Stomach (tissue), 9 donors: ENCODE measurements around the gene CDIPT. TPM values are rescaled to one million over a fixed set of nuclear protein-coding genes. Genes with fewer than 3 reads are reported as not detected.

Source experiments
- DNase-seq, 2 donors: peaks; one replicate each; pipeline versions ENCODE4 v3.0.0 to v3.0.0-alpha.2; 2013 to 2019
- H3K27ac ChIP-seq, 5 donors: fragments of 200-600 bp in 4 of 5; sonication (generic) in 4 of 5; one replicate each; pipeline ENCODE4 v1.5.1; 2013 to 2019; ENCODE audit warnings: mild to moderate bottlenecking in 1 of 5, moderate library complexity in 1 of 5
- H3K27me3 ChIP-seq, 3 donors: fragments of 200-600 bp; sonication (generic); one replicate each; pipeline ENCODE4 v1.5.1; 2017 to 2019; ENCODE audit warnings: mixed run types in 1 of 3
- H3K36me3 ChIP-seq, 4 donors: fragments of 200-600 bp; sonication (generic); 1 replicate in 3 of 4; 2 replicates in 1 of 4; pipeline ENCODE4 v1.5.1; 2016 to 2019
- H3K4me1 ChIP-seq, 4 donors: fragments of 200-600 bp; sonication (generic); one replicate each; pipeline ENCODE4 v1.5.1; 2016 to 2019
- H3K4me3 ChIP-seq, 4 donors: fragments of 200-600 bp; sonication (generic) in 3 of 4; one replicate each; pipeline ENCODE4 v1.5.1; 2016 to 2019; ENCODE audit warnings: mild to moderate bottlenecking in 1 of 4
- H3K9me3 ChIP-seq, 4 donors: fragments of 200-600 bp; sonication (generic); one replicate each; pipeline ENCODE4 v1.5.1; 2016 to 2019
- CTCF ChIP-seq, 7 experiments: fragments of 450-650 bp in 4 of 7; fragments of 200-600 bp in 3 of 7; sonication (generic) in 3 of 7; IDR thresholded peaks; one replicate each; pipeline ENCODE4 v1.5.1; 2016 to 2019; ENCODE audit warnings: antibody characterized with exemption in 7 of 7, control low read depth in 2 of 7, mild to moderate bottlenecking in 1 of 7
- EP300 ChIP-seq: sonication (generic); formaldehyde crosslinking; IDR thresholded peaks from one replicate; pipeline ENCODE4 v1.6.1; 2017; ENCODE audit warnings: antibody characterized with exemption
- POLR2A ChIP-seq, 4 donors: fragments of 450-650 bp; IDR thresholded peaks; one replicate each; pipeline ENCODE4 v1.6.1; 2016; ENCODE audit warnings: antibody characterized with exemption in 4 of 4, control low read depth in 2 of 4, mild to moderate bottlenecking in 1 of 4, moderate library complexity in 1 of 4
- POLR2AphosphoS5 ChIP-seq, 3 donors: sonication (generic); formaldehyde crosslinking; IDR thresholded peaks; one replicate each; pipeline ENCODE4 v1.6.1; 2016; ENCODE audit warnings: antibody characterized with exemption in 3 of 3
- WGBS, 5 donors: extraction: QIAGEN DNeasy Blood & Tissue Kit in 3 of 5; methylation state at CpG; one replicate each; pipeline versions ENCODE4 v1.1.5 to v1.1.7; 2013 to 2018; 5-methylcytosine and 5-hydroxymethylcytosine counted together
- intact Hi-C: fragments of 100-400 bp; cut with DNase I; formaldehyde crosslinking; loops from one replicate; pipeline ENCODE4 v1.15.1; 2023; ENCODE audit warnings: low total_unique reads
- polyA plus RNA-seq, 3 donors: library from polyadenylated mRNA; stranded (reverse); fragments of 200-250 nt; gene quantifications; one replicate each; pipeline ENCODE4 v1.2.3, GENCODE V29; 2013
- total RNA-seq, 5 donors: library from RNA; depleted of rRNA; stranded (reverse); fragments of >200 nt; gene quantifications; one replicate each; pipeline versions ENCODE4 v1.1.0 to v1.2.3, GENCODE V29; 2014 to 2016
- donor health status: healthy with polysubstance abuse.
- donor health status: Bipolar disorder and iron deficiency.
- donor health status: healthy.

CDIPT gene
- total and polyA plus RNA-seq, 8 donors: 2.3 to 91.5 (median 54.2) TPM

GRCh38 chr16:29863669-29863984 lies 601 bp upstream of the CDIPT start:
- peaks cover 20 to 28% (median 26%) of the 10 kb centered on the region in 4 donors for H3K36me3 ChIP-seq
- TF ChIP-seq POLR2AphosphoS5 (IDR thresholded peaks at IDR 0.05): no peak
- TF ChIP-seq EP300: no peak
- no peak for TF ChIP-seq POLR2A (IDR thresholded peaks at IDR 0.05)
- TF ChIP-seq CTCF (IDR thresholded peaks at IDR 0.05): no peak
- peak overlapping the region; percentile 94 to 99 (median 98) for H3K4me3 ChIP-seq
- 33 to 52% (median 36%) methylated on average over 11 to 16 of the region's 16 CpGs for WGBS, 5 donors
- DNase-seq: no peak
- H3K4me1 ChIP-seq: peaks cover 15 to 42% (median 34%) of the 10 kb centered on the region in 4 donors
- peak overlapping the region; percentile 85 to 96 (median 92) for H3K27ac ChIP-seq
- no peaks in the 10 kb centered on the region for H3K27me3 ChIP-seq
- no peaks in the 10 kb centered on the region for H3K9me3 ChIP-seq
- intact Hi-C loops: loop anchor here (10.0 kb wide), 1 partner anchor 161 kb away; the partner anchor contains the start of gene C16orf92

- intact Hi-C loops: loop anchor here (10.0 kb wide), 1 partner anchor 162 kb away; the partner anchor contains the start of gene C16orf92
- 1 to 2% (median 2%) methylated on average over 14 to 27 of the region's 27 CpGs for WGBS, 5 donors
- peak overlapping the region; percentile 94 to 99 (median 98) for H3K4me3 ChIP-seq
- peak overlapping the region; percentile 85 to 96 (median 92) for H3K27ac ChIP-seq
- peaks cover 15 to 46% (median 37%) of the 10 kb centered on the region in 4 donors for H3K4me1 ChIP-seq
- H3K27me3 ChIP-seq: no peaks in the 10 kb centered on the region
- H3K36me3 ChIP-seq: peaks cover 23 to 38% (median 31%) of the 10 kb centered on the region in 4 donors
- peak; percentile 34 to 62 for DNase-seq
- peak in 1 of 7 experiments; percentile 6 for TF ChIP-seq CTCF (IDR thresholded peaks at IDR 0.05)
- TF ChIP-seq POLR2AphosphoS5 (IDR thresholded peaks at IDR 0.05): no peak
- H3K9me3 ChIP-seq: no peaks in the 10 kb centered on the region
These were observed 593 bp downstream of the CDIPT start for GRCh38 chr16:29862383-29862883.

- no peaks in the 10 kb centered on the region for H3K9me3 ChIP-seq
- peaks cover 23 to 38% (median 31%) of the 10 kb centered on the region in 4 donors for H3K36me3 ChIP-seq
- TF ChIP-seq EP300 (no peak), POLR2AphosphoS5 (IDR thresholded peaks at IDR 0.05) (peak in 1 of 3 donors; percentile 11), POLR2A (IDR thresholded peaks at IDR 0.05) (no peak)
- H3K4me3 ChIP-seq: peak overlapping the region in 1 of 4 donors; percentile 99
- intact Hi-C loops: loop anchor here (10.0 kb wide), 1 partner anchor 165 kb away; the partner anchor contains the start of gene C16orf92
- peak overlapping the region in 2 of 5 donors; percentile 1 to 16 for H3K27ac ChIP-seq
- peaks cover 18 to 66% (median 53%) of the 10 kb centered on the region in 4 donors for H3K4me1 ChIP-seq
- WGBS, 5 donors: 47 to 76% (median 59%) methylated on average over 7 to 9 of the region's 9 CpGs
- no peaks in the 10 kb centered on the region for H3K27me3 ChIP-seq
- DNase-seq: peak in 1 of 2 donors; percentile 32
These were observed 2.8 kb downstream of the CDIPT start for GRCh38 chr16:29860218-29860617.

GRCh38 chr16:29858974-29859373 lies 4.1 kb downstream of the CDIPT start:
- intact Hi-C loops: loop anchor here (5.0 kb wide), 1 partner anchor 52 kb away; the partner anchor contains the start of gene MAZ
- Histone ChIP-seq H3K36me3 (peaks cover 23 to 38% (median 31%) of the 10 kb centered on the region in 4 donors), H3K27me3 (no peaks in the 10 kb centered on the region), H3K4me3 (no peak overlapping the region), H3K4me1 (peaks cover 21 to 71% (median 54%) of the 10 kb centered on the region in 4 donors), H3K27ac (no peak overlapping the region), H3K9me3 (no peaks in the 10 kb centered on the region)
- WGBS, 5 donors: 74 to 88% (median 76%) methylated on average over 10 to 19 of the region's 19 CpGs
- no peak for TF ChIP-seq POLR2A (IDR thresholded peaks at IDR 0.05)
- DNase-seq: no peak

GRCh38 chr16:29858149-29858849 lies 4.7 kb downstream of the CDIPT start:
- H3K4me3 ChIP-seq: no peak overlapping the region
- peaks cover 23 to 38% (median 31%) of the 10 kb centered on the region in 4 donors for H3K36me3 ChIP-seq
- TF ChIP-seq CTCF (IDR thresholded peaks at IDR 0.05) (no peak), EP300 (no peak), POLR2AphosphoS5 (IDR thresholded peaks at IDR 0.05) (peak in 1 of 3 donors; percentile 11)
- no peak overlapping the region for H3K27ac ChIP-seq
- no peaks in the 10 kb centered on the region for H3K27me3 ChIP-seq
- 32 to 60% (median 41%) methylated on average over 10 of the region's 10 CpGs for WGBS, 5 donors
- DNase-seq: peak in 1 of 2 donors; percentile 73
- H3K4me1 ChIP-seq: peaks cover 21 to 65% (median 49%) of the 10 kb centered on the region in 4 donors
- H3K9me3 ChIP-seq: no peaks in the 10 kb centered on the region
- intact Hi-C loops: loop anchor here (5.0 kb wide), 1 partner anchor 51 kb away; the partner anchor contains the start of gene MAZ
